Spleen (tissue), 11 donors: ENCODE results near the gene NECTIN1. TPM values are rescaled to one million over a fixed set of nuclear protein-coding genes. Genes with fewer than 3 reads are reported as not detected.

Experiments
- DNase-seq: peaks from one replicate; pipeline ENCODE4 v3.0.0-alpha.2; 2020
- H3K27ac ChIP-seq, 8 donors: fragments of 200-600 bp; sonication (generic) in 7 of 8; 1 replicate in 4 of 8; 2 replicates in 4 of 8; pipeline versions ENCODE4 v1.5.0 to v1.8.0; 2016 to 2021; ENCODE audit warnings: inconsistent platforms in 4 of 8, mild to moderate bottlenecking in 4 of 8, moderate library complexity in 1 of 8
- H3K27me3 ChIP-seq, 7 donors: fragments of 200-600 bp; sonication (generic) in 6 of 7; replicated peaks in 1 of 7; 1 replicate in 4 of 7; 2 replicates in 3 of 7; pipeline versions ENCODE4 v1.5.0 to v1.8.0; 2016 to 2021; ENCODE audit warnings: inconsistent platforms in 3 of 7, mild to moderate bottlenecking in 1 of 7
- H3K36me3 ChIP-seq, 6 donors: fragments of 200-600 bp; sonication (generic) in 5 of 6; 1 replicate in 4 of 6; 2 replicates in 2 of 6; pipeline versions ENCODE4 v1.5.0 to v1.8.0; 2016 to 2021; ENCODE audit warnings: inconsistent platforms in 2 of 6
- H3K4me1 ChIP-seq, 6 donors: fragments of 200-600 bp; sonication (generic) in 5 of 6; 1 replicate in 3 of 6; 2 replicates in 3 of 6; pipeline versions ENCODE4 v1.5.0 to v1.8.0; 2016 to 2021; ENCODE audit warnings: inconsistent platforms in 3 of 6
- H3K4me3 ChIP-seq, 8 donors: fragments of 200-600 bp; sonication (generic) in 7 of 8; 1 replicate in 4 of 8; 2 replicates in 4 of 8; pipeline versions ENCODE4 v1.5.0 to v1.8.0; 2016 to 2021; ENCODE audit warnings: inconsistent platforms in 4 of 8, mild to moderate bottlenecking in 4 of 8, moderate library complexity in 2 of 8
- H3K9me3 ChIP-seq, 8 donors: fragments of 200-600 bp; sonication (generic) in 7 of 8; 1 replicate in 4 of 8; 2 replicates in 4 of 8; pipeline versions ENCODE4 v1.5.0 to v1.8.0; 2016 to 2021; ENCODE audit warnings: inconsistent platforms in 4 of 8
- POLR2A ChIP-seq, 3 donors: fragments of 450-650 bp; IDR thresholded peaks; one replicate each; pipeline ENCODE4 v1.5.1; 2017; ENCODE audit warnings: antibody characterized with exemption in 3 of 3, mild to moderate bottlenecking in 1 of 3
- POLR2AphosphoS5 ChIP-seq, 3 donors: sonication (generic); formaldehyde crosslinking; IDR thresholded peaks; one replicate each; pipeline ENCODE4 v1.5.1; 2017; ENCODE audit warnings: antibody characterized with exemption in 3 of 3
- WGBS, 5 donors: extraction: QIAGEN DNeasy Blood & Tissue Kit in 3 of 5; methylation state at CpG; one replicate each; pipeline versions ENCODE4 v1.1.5 to v1.1.7; 2013 to 2018; 5-methylcytosine and 5-hydroxymethylcytosine counted together
- intact Hi-C: fragments of 100-400 bp; cut with DNase I; formaldehyde crosslinking; loops from one replicate; pipeline ENCODE4 v1.15.0; 2023; ENCODE audit warnings: low total_unique reads
- polyA plus RNA-seq, 3 donors: library from polyadenylated mRNA; stranded (reverse); fragments of 200-250 nt; gene quantifications; one replicate each; pipeline ENCODE4 v1.2.1, GENCODE V29; 2013
- total RNA-seq, 7 donors: library from RNA; depleted of rRNA in 3 of 7; stranded (reverse); fragments of >200 nt in 3 of 7; fragmentation: NEBNext Ultra II Directional in 4 of 7; extraction: Animal tissue kit (Norgen Biotek cat#: 25700) in 4 of 7; gene quantifications; one replicate each; pipeline versions ENCODE4 v1.1.0 to v1.2.1, GENCODE V29; 2016 to 2021
- TF ChIP-seq, protein P1 (sequence below), 11 experiments: fragments of 200-600 bp in 7 of 11; fragments of 450-650 bp in 4 of 11; sonication (generic) in 4 of 11; IDR thresholded peaks in 8 of 11; conservative IDR thresholded peaks in 3 of 11; 1 replicate in 7 of 11; 2 replicates in 4 of 11; pipeline versions ENCODE4 v1.4.0 to v1.8.0; 2016 to 2021; ENCODE audit warnings: antibody characterized with exemption in 11 of 11, inconsistent platforms in 4 of 11, mild to moderate bottlenecking in 1 of 11
- donor health status: healthy with polysubstance abuse.
- donor health status: DM: no; HTN: no; CAD: no; lungs with moderate emphysema.
- donor health status: DM: no; HTN: no; CAD: no.
- donor health status: Bipolar disorder and iron deficiency.
- donor health status: healthy.
- donor health status: DM: no; HTN: no; CAD: no.
- donor health status: DM: yes; HTN: yes; CAD: no.

Gene NECTIN1
- total and polyA plus RNA-seq, 10 donors, result 0.67 to 16.2 (median 5.8) TPM

DNA sequence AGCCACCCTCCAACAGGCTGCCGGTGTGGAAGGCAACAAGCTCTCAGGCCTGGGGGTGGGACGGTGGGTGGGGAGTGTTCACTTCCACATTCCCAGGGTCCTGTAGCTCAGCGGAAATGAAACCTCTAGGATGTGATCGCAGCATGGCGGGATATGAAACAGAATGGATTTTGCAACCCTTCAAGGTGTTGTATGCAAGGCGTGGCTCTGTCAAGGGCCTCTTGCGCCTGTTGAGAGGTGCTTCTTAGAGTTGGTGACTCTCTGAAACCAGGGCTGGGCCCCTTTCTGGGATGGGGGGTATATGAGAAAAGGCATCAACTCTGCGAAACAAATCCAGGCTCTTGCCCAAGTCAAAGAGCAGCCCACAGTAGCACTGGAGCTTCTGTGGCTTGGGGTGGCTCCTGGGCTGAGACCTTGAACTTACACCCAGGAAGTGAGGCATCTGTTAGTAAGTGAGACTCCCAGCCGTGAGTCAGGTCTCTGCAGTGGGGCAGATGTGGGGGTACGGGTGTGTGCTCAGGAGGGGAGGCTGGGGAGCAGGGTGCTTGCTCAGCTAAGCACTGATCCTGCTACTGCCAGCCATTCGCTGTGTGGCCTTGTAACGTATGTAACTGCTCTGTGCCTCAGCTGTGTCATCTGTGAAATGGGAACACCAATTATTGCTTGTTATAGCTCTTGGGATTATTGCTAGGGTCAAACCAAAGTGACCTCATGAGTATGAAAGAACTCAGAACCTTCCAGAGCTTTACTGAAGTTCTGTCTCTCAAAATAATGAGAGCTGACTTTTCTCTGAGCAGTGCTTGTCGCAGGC, 28.3 kb downstream of the NECTIN1 start:
- intact Hi-C loops, result no loop called here
- 68 to 81% (median 78%) methylated on average over 13 of the region's 13 CpGs for WGBS, 5 donors
- TF ChIP-seq, protein P1, sequence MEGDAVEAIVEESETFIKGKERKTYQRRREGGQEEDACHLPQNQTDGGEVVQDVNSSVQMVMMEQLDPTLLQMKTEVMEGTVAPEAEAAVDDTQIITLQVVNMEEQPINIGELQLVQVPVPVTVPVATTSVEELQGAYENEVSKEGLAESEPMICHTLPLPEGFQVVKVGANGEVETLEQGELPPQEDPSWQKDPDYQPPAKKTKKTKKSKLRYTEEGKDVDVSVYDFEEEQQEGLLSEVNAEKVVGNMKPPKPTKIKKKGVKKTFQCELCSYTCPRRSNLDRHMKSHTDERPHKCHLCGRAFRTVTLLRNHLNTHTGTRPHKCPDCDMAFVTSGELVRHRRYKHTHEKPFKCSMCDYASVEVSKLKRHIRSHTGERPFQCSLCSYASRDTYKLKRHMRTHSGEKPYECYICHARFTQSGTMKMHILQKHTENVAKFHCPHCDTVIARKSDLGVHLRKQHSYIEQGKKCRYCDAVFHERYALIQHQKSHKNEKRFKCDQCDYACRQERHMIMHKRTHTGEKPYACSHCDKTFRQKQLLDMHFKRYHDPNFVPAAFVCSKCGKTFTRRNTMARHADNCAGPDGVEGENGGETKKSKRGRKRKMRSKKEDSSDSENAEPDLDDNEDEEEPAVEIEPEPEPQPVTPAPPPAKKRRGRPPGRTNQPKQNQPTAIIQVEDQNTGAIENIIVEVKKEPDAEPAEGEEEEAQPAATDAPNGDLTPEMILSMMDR (IDR thresholded peaks at IDR 0.05 in 8 of 11, conservative IDR thresholded peaks at IDR 0.05 in 3 of 11), result no peak
- TF ChIP-seq POLR2AphosphoS5 (IDR thresholded peaks at IDR 0.05), result no peak
- no peaks in the 10 kb centered on the region for H3K9me3 ChIP-seq
- H3K36me3 ChIP-seq, result no peaks in the 10 kb centered on the region
- H3K27ac ChIP-seq, result peak overlapping the region in 1 of 8 donors; percentile 50
- no peak for DNase-seq
- H3K27me3 ChIP-seq, result no peaks in the 10 kb centered on the region
- H3K4me1 ChIP-seq, result peaks cover 0 to 45% (median 13%) of the 10 kb centered on the region in 6 donors
- H3K4me3 ChIP-seq, result no peak overlapping the region

DNA sequence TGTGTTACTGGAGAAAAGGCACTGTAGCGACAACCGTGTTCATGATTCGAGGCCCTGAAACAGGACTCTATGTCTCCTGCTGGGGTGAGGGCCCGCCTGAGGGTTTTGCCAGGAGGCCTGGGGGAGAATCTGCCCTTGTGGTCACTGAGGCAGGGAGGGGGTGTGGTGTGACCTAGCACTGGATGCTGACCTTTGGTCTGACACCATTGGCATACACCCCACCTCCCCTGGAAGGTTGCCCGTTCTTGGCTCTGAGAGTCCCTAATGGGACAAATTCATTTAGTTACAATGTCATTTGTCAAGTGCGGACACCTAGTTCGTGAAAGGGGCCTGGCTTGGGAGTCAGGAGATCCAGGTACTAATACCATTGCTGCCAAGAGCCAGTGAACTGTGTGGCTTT, 29.0 kb downstream of the NECTIN1 start:
- intact Hi-C loops, result no loop called here
- TF ChIP-seq POLR2AphosphoS5 (IDR thresholded peaks at IDR 0.05), result no peak
- TF ChIP-seq, protein P1 (IDR thresholded peaks at IDR 0.05 in 8 of 11, conservative IDR thresholded peaks at IDR 0.05 in 3 of 11), result no peak
- TF ChIP-seq POLR2A (IDR thresholded peaks at IDR 0.05), result no peak
- DNase-seq, result no peak
- H3K27me3 ChIP-seq, result no peaks in the 10 kb centered on the region
- H3K36me3 ChIP-seq, result no peaks in the 10 kb centered on the region
- H3K4me1 ChIP-seq, result peaks cover 0 to 47% (median 13%) of the 10 kb centered on the region in 6 donors
- H3K9me3 ChIP-seq, result no peaks in the 10 kb centered on the region
- peak overlapping the region in 3 of 8 donors; percentile 26 to 50 (median 26) for H3K27ac ChIP-seq
- H3K4me3 ChIP-seq, result no peak overlapping the region
- WGBS, 5 donors, result 84 to 95% (median 92%) methylated on average over 4 to 7 of the region's 7 CpGs

DNA sequence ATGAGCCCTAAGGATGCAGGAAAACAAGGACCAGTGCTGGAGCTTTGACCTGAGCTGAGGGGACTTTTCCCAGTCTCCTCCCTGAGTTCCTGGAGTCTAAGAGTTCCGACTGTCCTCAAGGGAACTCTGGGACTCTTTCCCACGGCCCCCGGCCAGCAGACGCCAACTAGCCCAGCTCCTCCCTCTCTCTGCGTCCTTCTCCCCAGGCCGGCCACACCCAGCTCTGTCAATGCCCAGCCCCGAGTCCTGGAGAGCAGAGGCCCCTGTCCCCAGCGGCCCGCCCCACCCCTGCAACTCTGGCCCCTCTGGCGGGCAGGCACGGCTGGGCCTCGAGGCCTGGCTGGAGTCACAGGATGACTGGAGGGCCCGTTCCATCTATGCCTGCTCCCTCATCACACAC, 29.8 kb downstream of the NECTIN1 start:
- Histone ChIP-seq H3K27me3 (no peaks in the 10 kb centered on the region), H3K4me3 (no peak overlapping the region), H3K36me3 (no peaks in the 10 kb centered on the region), H3K4me1 (peaks cover 0 to 55% (median 16%) of the 10 kb centered on the region in 6 donors), H3K27ac (peak overlapping the region in 3 of 8 donors; percentile 26 to 50 (median 26)), H3K9me3 (no peaks in the 10 kb centered on the region)
- intact Hi-C loops, result no loop called here
- TF ChIP-seq POLR2A (IDR thresholded peaks at IDR 0.05), result no peak
- TF ChIP-seq, protein P1 (IDR thresholded peaks at IDR 0.05 in 8 of 11, conservative IDR thresholded peaks at IDR 0.05 in 3 of 11), result no peak
- peak in 2 of 3 donors; percentile 6 to 54 for TF ChIP-seq POLR2AphosphoS5 (IDR thresholded peaks at IDR 0.05)
- 57 to 83% (median 63%) methylated on average over 11 to 13 of the region's 13 CpGs for WGBS, 5 donors
- DNase-seq, result no peak

DNA sequence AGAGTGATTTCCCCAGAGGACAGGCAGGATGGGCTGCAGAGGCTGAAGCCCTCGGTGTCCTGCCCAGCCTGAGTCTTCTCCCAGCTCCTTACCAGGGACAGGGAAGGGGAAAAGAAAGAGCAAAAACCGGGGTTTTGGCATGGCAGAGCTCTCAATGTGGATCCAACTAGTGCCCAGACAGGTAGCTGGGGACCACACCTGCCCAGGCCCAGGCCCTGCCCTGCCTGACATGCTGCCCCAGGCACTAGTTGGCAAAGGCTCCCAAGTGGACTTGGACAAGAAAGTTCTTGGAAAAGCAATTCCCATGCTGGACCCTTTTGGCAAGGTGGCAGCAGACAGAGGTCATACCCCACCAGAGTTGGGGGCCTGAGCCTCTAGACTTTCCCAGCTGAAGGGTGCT, 31.1 kb downstream of the NECTIN1 start:
- H3K27me3 ChIP-seq, result no peaks in the 10 kb centered on the region
- intact Hi-C loops, result no loop called here
- H3K36me3 ChIP-seq, result no peaks in the 10 kb centered on the region
- no peak for DNase-seq
- 27 to 75% (median 56%) methylated on average over 1 to 2 of the region's 2 CpGs for WGBS, 5 donors
- peaks cover 0 to 68% (median 23%) of the 10 kb centered on the region in 6 donors for H3K4me1 ChIP-seq
- no peak overlapping the region for H3K4me3 ChIP-seq
- peak overlapping the region in 2 of 8 donors; percentile 21 to 23 for H3K27ac ChIP-seq
- no peaks in the 10 kb centered on the region for H3K9me3 ChIP-seq
- TF ChIP-seq, protein P1 (IDR thresholded peaks at IDR 0.05 in 8 of 11, conservative IDR thresholded peaks at IDR 0.05 in 3 of 11), result no peak
- no peak for TF ChIP-seq POLR2A (IDR thresholded peaks at IDR 0.05)
- TF ChIP-seq POLR2AphosphoS5 (IDR thresholded peaks at IDR 0.05), result no peak
